Psoas muscle (tissue), 8 donors: ENCODE data around the gene DFFA. TPM values are rescaled to one million over a fixed set of nuclear protein-coding genes. Genes with fewer than 3 reads are reported as not detected.
"Not testable (repeated sequence)": the region's sequence is repeated elsewhere in the genome, so short reads cannot be mapped to it uniquely, and the experiment has no call there.

ENCODE experiments used
- ATAC-seq, 4 donors: fragments of 200-7000 bp; cut with Tn5 transposase; one replicate each; pipeline ENCODE4 v1.9.1; 2020; ENCODE audit warnings: moderate library complexity in 3 of 4, mild to moderate bottlenecking in 2 of 4
- DNase-seq, 2 donors: peaks; one replicate each; pipeline ENCODE4 v3.0.0-alpha.2; 2020
- H3K27ac ChIP-seq: fragments of 200-600 bp; one replicate; pipeline ENCODE4 v1.8.0; 2022
- H3K27me3 ChIP-seq, 3 donors: fragments of 200-600 bp in 1 of 3; one replicate each; pipeline versions ENCODE4 v1.6.1 to v1.8.0; 2013 to 2022; ENCODE audit warnings: low read length in 2 of 3, mild to moderate bottlenecking in 2 of 3, moderate library complexity in 1 of 3; ENCODE audit not compliant: insufficient read depth in 3 of 3
- H3K36me3 ChIP-seq, 2 donors: fragments of 200-600 bp in 1 of 2; one replicate each; pipeline versions ENCODE4 v1.6.1 to v1.8.0; 2013 to 2022; ENCODE audit warnings: low read depth in 1 of 2, mild to moderate bottlenecking in 1 of 2, moderate library complexity in 1 of 2; ENCODE audit not compliant: insufficient read depth in 1 of 2
- H3K4me1 ChIP-seq: fragments of 200-600 bp; one replicate; pipeline ENCODE4 v1.8.0; 2022
- H3K4me3 ChIP-seq: fragments of 200-600 bp; one replicate; pipeline ENCODE4 v1.8.0; 2022; ENCODE audit warnings: mild to moderate bottlenecking
- H3K9me3 ChIP-seq: fragments of 200-600 bp; one replicate; pipeline ENCODE4 v1.8.0; 2022
- WGBS, 3 donors: extraction: QIAGEN DNeasy Blood & Tissue Kit; methylation state at CpG; one replicate each; pipeline versions ENCODE4 v1.1.6 to v1.1.7; 2013; 5-methylcytosine and 5-hydroxymethylcytosine counted together
- intact Hi-C, 2 donors: fragments of 100-400 bp; cut with DNase I; formaldehyde crosslinking; loops; one replicate each; pipeline versions ENCODE4 v1.11.0 to v1.14.2; 2022
- polyA plus RNA-seq, 3 donors: library from polyadenylated mRNA; stranded (reverse); fragments of 200-250 nt; gene quantifications; one replicate each; pipeline ENCODE4 v1.2.3, GENCODE V29; 2013
- total RNA-seq, 4 donors: library from RNA; stranded (reverse); fragmentation: NEBNext Ultra II Directional in 2 of 4; extraction: Animal tissue kit (Norgen Biotek cat#: 25700) in 2 of 4; gene quantifications; one replicate each; pipeline versions ENCODE4 v1.2.1 to v1.2.4, GENCODE V29; 2021 to 2023
- TF ChIP-seq, protein P1 (sequence below): fragments of 200-600 bp; IDR thresholded peaks from one replicate; pipeline ENCODE4 v1.8.0; 2022; ENCODE audit warnings: antibody characterized with exemption
- donor health status: healthy with polysubstance abuse.
- donor health status: DM: no; HTN: no; CAD: no; lungs with moderate emphysema.
- donor health status: Bipolar disorder and iron deficiency.
- donor health status: healthy.
- donor health status: DM: yes; HTN: yes; CAD: no.
- donor health status: DM: no; HTN: no; CAD: no.
- donor health status: DM: no; HTN: no; CAD: no.
- donor health status: DM: yes; HTN: yes; CAD: no.

Gene DFFA
- total and polyA plus RNA-seq, 7 donors, result 11.5 to 26.8 (median 20.9) TPM

DNA sequence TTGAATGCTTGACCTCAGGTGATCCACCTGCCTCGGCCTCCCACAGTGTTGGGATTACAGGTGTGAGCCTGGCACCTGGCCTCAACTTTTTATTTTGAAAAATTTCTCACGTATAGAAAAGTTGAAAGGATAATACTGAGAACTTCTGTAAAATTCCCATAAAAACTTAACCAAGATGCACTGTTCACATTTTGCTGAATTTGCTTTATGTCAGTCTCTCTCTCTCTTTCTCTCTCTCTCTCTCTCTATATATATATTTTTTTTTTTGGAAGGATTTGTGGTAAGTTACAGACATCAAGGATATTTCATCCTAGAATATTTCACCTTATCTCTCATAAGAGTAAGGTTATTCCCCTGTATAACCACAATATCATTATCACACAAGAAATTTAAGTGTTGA lies 8.3 kb upstream of the DFFA start:
- WGBS, 3 donors, result 94 to 96% (median 95%) methylated on average over 2 of the region's 2 CpGs
- TF ChIP-seq, protein P1, sequence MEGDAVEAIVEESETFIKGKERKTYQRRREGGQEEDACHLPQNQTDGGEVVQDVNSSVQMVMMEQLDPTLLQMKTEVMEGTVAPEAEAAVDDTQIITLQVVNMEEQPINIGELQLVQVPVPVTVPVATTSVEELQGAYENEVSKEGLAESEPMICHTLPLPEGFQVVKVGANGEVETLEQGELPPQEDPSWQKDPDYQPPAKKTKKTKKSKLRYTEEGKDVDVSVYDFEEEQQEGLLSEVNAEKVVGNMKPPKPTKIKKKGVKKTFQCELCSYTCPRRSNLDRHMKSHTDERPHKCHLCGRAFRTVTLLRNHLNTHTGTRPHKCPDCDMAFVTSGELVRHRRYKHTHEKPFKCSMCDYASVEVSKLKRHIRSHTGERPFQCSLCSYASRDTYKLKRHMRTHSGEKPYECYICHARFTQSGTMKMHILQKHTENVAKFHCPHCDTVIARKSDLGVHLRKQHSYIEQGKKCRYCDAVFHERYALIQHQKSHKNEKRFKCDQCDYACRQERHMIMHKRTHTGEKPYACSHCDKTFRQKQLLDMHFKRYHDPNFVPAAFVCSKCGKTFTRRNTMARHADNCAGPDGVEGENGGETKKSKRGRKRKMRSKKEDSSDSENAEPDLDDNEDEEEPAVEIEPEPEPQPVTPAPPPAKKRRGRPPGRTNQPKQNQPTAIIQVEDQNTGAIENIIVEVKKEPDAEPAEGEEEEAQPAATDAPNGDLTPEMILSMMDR, result no peak
- H3K9me3 ChIP-seq, result no peaks in the 10 kb centered on the region
- no peaks in the 10 kb centered on the region for H3K27me3 ChIP-seq
- H3K36me3 ChIP-seq, result peaks cover 0 to 3% of the 10 kb centered on the region in 2 donors
- ATAC-seq (no peak), DNase-seq (no peak)
- intact Hi-C loops, result no loop called here
- no peak overlapping the region for H3K4me3 ChIP-seq
- peaks cover 9% of the 10 kb centered on the region for H3K4me1 ChIP-seq
- H3K27ac ChIP-seq, result no peak overlapping the region

DNA sequence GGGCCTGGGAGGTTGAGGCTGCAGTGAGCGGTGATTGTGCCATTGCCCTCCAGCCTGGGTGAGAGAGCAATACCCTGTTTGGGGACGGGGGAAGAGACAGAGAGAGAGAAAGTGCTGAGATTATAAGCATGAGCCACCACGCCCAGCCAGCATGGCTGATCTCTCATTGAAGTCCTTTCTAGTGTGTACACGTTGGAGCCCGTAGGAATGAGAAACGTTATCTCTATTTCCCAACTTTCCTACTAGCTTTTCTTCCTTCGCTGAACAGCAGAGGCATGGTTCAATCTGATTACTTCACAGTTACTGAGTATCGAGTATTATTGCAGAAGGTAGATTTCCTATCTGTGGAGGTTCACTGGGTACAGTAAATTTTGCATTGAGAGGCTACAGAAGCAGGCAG lies 7.0 kb upstream of the DFFA start:
- WGBS, 3 donors, result 71 to 76% (median 76%) methylated on average over 8 of the region's 8 CpGs
- Histone ChIP-seq H3K9me3 (no peaks in the 10 kb centered on the region), H3K4me1 (peaks cover 14% of the 10 kb centered on the region), H3K36me3 (peaks cover 0 to 3% of the 10 kb centered on the region in 2 donors), H3K27ac (no peak overlapping the region), H3K4me3 (no peak overlapping the region), H3K27me3 (no peaks in the 10 kb centered on the region)
- ATAC-seq (no peak), DNase-seq (no peak)
- TF ChIP-seq, protein P1, result no peak
- intact Hi-C loops, result no loop called here

DNA sequence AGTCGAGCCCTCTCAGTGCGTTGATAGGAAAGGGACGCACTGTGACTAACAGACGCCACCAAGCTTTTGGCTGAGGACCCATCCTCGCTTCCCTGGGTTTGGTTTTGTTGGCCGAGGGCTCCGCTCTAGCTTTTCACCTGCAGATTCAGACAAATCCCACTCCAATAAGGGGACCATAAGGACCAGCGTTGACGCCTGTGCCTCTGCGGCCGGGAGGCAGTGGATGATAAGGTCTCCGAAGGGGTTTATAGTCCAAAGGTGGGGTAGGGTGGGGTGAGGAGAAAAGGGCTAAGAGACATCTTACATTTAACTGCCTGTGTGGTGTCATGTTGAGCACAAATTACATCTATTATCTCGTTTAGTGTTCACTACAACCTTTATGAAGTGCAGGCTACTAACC lies 3.2 kb upstream of the DFFA start:
- Histone ChIP-seq H3K27ac (peak overlapping the region; percentile 86), H3K4me3 (peak overlapping the region; percentile 91), H3K36me3 (no peaks in the 10 kb centered on the region), H3K4me1 (peaks cover 23% of the 10 kb centered on the region), H3K27me3 (no peaks in the 10 kb centered on the region), H3K9me3 (no peaks in the 10 kb centered on the region)
- intact Hi-C loops, result no loop called here
- TF ChIP-seq, protein P1, result no peak
- peak in 2 of 4 donors; percentile 5 to 19 for ATAC-seq
- WGBS, 3 donors, result 1 to 3% (median 1%) methylated on average over 13 of the region's 13 CpGs
- no peak for DNase-seq

DNA sequence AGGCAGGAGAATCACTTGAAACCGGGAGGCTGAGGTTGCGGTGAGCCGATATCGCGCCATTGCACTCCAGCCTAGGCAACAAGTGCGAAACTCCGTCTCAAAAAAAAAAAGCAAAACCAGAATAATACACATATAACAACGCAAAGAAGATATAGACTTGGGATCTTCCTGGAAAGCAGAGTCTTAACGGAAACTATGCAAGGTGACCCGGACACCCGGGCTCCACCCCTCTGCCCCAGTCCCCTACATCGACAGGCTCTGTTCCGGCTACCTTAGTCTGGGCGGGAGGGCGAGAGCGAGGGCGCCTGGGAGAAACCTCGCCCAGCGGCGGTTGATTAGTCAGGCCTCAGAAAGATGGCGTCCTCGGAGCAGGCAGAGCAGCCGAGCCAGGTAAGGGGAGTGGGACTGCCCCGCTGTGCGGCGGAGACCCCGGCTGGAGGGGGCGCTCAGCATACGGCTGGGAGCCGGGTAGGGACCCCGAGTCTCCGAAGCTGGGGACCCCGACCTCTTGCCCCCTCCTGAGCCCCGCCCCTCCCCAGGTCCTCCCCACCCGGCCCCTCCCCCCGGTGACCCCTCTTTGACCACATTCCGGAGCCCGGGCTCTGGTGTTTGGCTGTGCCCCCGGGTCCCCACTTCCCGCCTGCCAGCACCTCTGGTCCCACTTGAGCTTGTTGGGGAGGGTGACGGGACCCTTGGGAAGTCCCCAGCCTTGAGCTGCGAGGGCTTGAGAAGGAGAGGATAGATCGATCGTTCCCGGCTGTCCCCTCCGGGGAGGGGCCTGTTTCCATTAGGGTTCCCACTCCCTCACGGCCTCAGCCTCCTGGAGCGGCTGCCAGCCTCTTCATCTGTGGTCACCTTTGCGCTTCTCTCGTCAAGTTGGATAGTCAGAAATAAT lies 2.5 kb upstream of the DFFA start, which contains the start of gene PEX14:
Gene PEX14, plus strand, starts transcription at position 338 of the 895 bp plus-strand sequence. Its CDS starts 17 bp downstream, at position 355.
- TF ChIP-seq, protein P1, result no peak
- peak within 1 kb of the TSS; percentile 91 for H3K4me3 ChIP-seq
- peak; percentile 88 to 91 for DNase-seq
- H3K4me1 ChIP-seq, result peaks cover 23% of the 10 kb centered on the region
- ATAC-seq, result peak; percentile 87 to 92 (median 90)
- no peaks in the 10 kb centered on the region for H3K9me3 ChIP-seq
- intact Hi-C loops, result no loop called here
- no peaks in the 10 kb centered on the region for H3K27me3 ChIP-seq
- peak within 1 kb of the TSS; percentile 86 for H3K27ac ChIP-seq
- peaks cover 2 to 3% of the 10 kb centered on the region in 2 donors for H3K36me3 ChIP-seq
- WGBS, 3 donors, result 8 to 13% (median 9%) methylated on average over 39 to 50 of the region's 50 CpGs

DNA sequence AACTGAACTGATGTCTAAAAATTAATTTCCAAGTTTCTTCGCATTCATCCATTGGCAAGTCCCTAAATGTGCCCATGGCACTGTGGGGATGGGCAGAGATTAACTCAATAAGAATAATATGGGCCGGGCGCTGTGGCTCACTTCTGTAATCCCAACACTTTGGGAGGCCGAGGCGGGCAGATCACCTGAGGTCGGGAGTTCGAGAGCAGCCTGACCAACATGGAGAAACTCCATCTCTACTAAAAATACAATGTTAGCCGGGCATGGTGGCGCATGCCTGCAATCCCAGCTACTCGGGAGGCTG lies 1.9 kb upstream of the DFFA start:
- H3K27me3 ChIP-seq, H3K36me3 ChIP-seq, ATAC-seq, intact Hi-C loops, DNase-seq, H3K9me3 ChIP-seq: not testable (repeated sequence)
- H3K4me1 ChIP-seq, result peaks cover 23% of the 10 kb centered on the region
- peak overlapping the region; percentile 86 for H3K27ac ChIP-seq
- peak overlapping the region; percentile 91 for H3K4me3 ChIP-seq
- 78 to 90% (median 88%) methylated on average over 10 of the region's 10 CpGs for WGBS, 3 donors
